NCI-H345 (cell line): ENCODE results near the gene TMEM218.

ENCODE experiments used
- DNase-seq: peaks from one replicate; lab custom pipeline; 2025; lab: John Stamatoyannopoulos, UW

TMEM218 gene

GRCh38 chr11:125111343-125112207, at the start of gene TMEM218:
Gene TMEM218 (minus strand): TSS chr11:125111626. CDS start chr11:125102241, 9,385 bp downstream.
- DNase-seq = peak; percentile 99

- DNase-seq = peak; percentile 23
Measured at GRCh38 chr11:125157953-125158680, 46.7 kb upstream of the TMEM218 start.

- no peak for DNase-seq
Measured at GRCh38 chr11:125157118-125157733, 45.8 kb upstream of the TMEM218 start.

GRCh38 chr11:125156346-125157117, 45.1 kb upstream of the TMEM218 start:
- DNase-seq = no peak

- DNase-seq = no peak
Measured at GRCh38 chr11:125155767-125156166, 44.3 kb upstream of the TMEM218 start.

GRCh38 chr11:125155100-125155444, 43.6 kb upstream of the TMEM218 start:
- no peak for DNase-seq

GRCh38 chr11:125154378-125155099, 43.1 kb upstream of the TMEM218 start:
- DNase-seq = no peak

- DNase-seq = no peak
Measured at GRCh38 chr11:125153837-125154236, 42.4 kb upstream of the TMEM218 start.

GRCh38 chr11:125148743-125149142, 37.3 kb upstream of the TMEM218 start:
- DNase-seq = no peak

GRCh38 chr11:125148011-125148410, 36.6 kb upstream of the TMEM218 start:
- no peak for DNase-seq

GRCh38 chr11:125147280-125147679, 35.9 kb upstream of the TMEM218 start:
- no peak for DNase-seq

GRCh38 chr11:125146232-125146631, 34.8 kb upstream of the TMEM218 start:
- DNase-seq = no peak

- peak; percentile 27 for DNase-seq
Measured at GRCh38 chr11:125141686-125142535, 30.5 kb upstream of the TMEM218 start.

- no peak for DNase-seq
Measured at GRCh38 chr11:125141178-125141577, 29.8 kb upstream of the TMEM218 start.

- DNase-seq = no peak
Measured at GRCh38 chr11:125140233-125140632, 28.8 kb upstream of the TMEM218 start.

GRCh38 chr11:125139778-125140177, 28.4 kb upstream of the TMEM218 start:
- no peak for DNase-seq

- no peak for DNase-seq
Measured at GRCh38 chr11:125138966-125139365, 27.5 kb upstream of the TMEM218 start.

GRCh38 chr11:125136001-125136400, 24.6 kb upstream of the TMEM218 start:
- no peak for DNase-seq

GRCh38 chr11:125132596-125132995, 21.2 kb upstream of the TMEM218 start:
- no peak for DNase-seq

- no peak for DNase-seq
Measured at GRCh38 chr11:125132071-125132470, 20.6 kb upstream of the TMEM218 start.
